Activated CD4-positive, alpha-beta T cell treated with anti-CD3 and anti-CD28 coated beads for 36 hours (primary cell): Measurements from ENCODE around the gene RHOU. TPM values are rescaled to one million over a fixed set of nuclear protein-coding genes. Genes with fewer than 3 reads are reported as not detected.

Experiments used
- ATAC-seq: fragments of 200-7000 bp; cut with Tn5 transposase; one replicate; pipeline ENCODE4 v1.10.0; 2021; ENCODE audit warnings: mild to moderate bottlenecking, moderate library complexity
- CTCF ChIA-PET: fragments of 350-600 bp; sonication (Branson Sonifier 250); formaldehyde crosslinking; loops from one replicate; lab custom pipeline; 2021; ENCODE audit warnings: antibody characterized with exemption; lab: Charles Lee
- POLR2A ChIA-PET: fragments of 350-600 bp; sonication (Branson Sonifier 250); formaldehyde crosslinking; loops from one replicate; lab custom pipeline; 2021; ENCODE audit warnings: antibody characterized with exemption, inconsistent platforms; lab: Charles Lee
- DNase-seq: peaks from one replicate; pipeline ENCODE4 v3.0.0-alpha.2; 2020
- H3K27ac Mint-ChIP-seq: one replicate; pipeline ENCODE4 v1.8.0; 2021; ENCODE audit warnings: mixed read lengths
- H3K27me3 Mint-ChIP-seq: one replicate; pipeline ENCODE4 v1.8.0; 2021; ENCODE audit warnings: mixed read lengths
- H3K36me3 Mint-ChIP-seq: one replicate; pipeline ENCODE4 v1.8.0; 2021; ENCODE audit warnings: low read depth, mixed read lengths
- H3K4me1 Mint-ChIP-seq: one replicate; pipeline ENCODE4 v1.8.0; 2021; ENCODE audit warnings: mixed read lengths
- H3K4me3 Mint-ChIP-seq: one replicate; pipeline ENCODE4 v1.8.0; 2021; ENCODE audit warnings: mild to moderate bottlenecking, moderate library complexity, mixed read lengths
- H3K9me3 Mint-ChIP-seq: one replicate; pipeline ENCODE4 v1.8.0; 2021; ENCODE audit warnings: low read depth, mixed read lengths
- intact Hi-C, 2 experiments: fragments of 100-400 bp; cut with DNase I in 1 of 2; cut with micrococcal nuclease in 1 of 2; formaldehyde crosslinking; loops; one replicate each; pipeline versions ENCODE4 v1.14.2 to v1.15.1; 2022 to 2024; cut with DNase I, micrococcal nuclease
- total RNA-seq, 2 experiments: library from RNA; stranded (reverse); gene quantifications; one replicate each; pipeline ENCODE4 v1.2.3, GENCODE V29; 2021

The RHOU gene
- total RNA-seq, 2 experiments from 2014 or later = 1.2 TPM

- ChIA-PET POLR2A (interaction anchor here (0.5 kb wide), 1 partner anchor 91 kb away, joined by 3 read pairs; no protein-coding TSS in a partner anchor), CTCF (interaction anchor here (0.9 to 1.3 kb wide), 3 partner anchors 67 to 490 kb away, joined by 3 read pairs; no protein-coding TSS in a partner anchor)
- DNase-seq (no peak), ATAC-seq (no peak)
- H3K4me3 Mint-ChIP-seq = no peak overlapping the region
- intact Hi-C loops = loop anchor here in 1 of 2 experiments (5.0 to 10.0 kb wide), 3 partner anchors 55 to 297 kb away; no protein-coding TSS in a partner anchor
- H3K36me3 Mint-ChIP-seq = peaks cover 2% of the 10 kb centered on the region
- H3K4me1 Mint-ChIP-seq = peaks cover 8% of the 10 kb centered on the region
- H3K9me3 Mint-ChIP-seq = no peaks in the 10 kb centered on the region
- H3K27me3 Mint-ChIP-seq = peaks cover 8% of the 10 kb centered on the region
- H3K27ac Mint-ChIP-seq = no peak overlapping the region
Observed at GRCh38 chr1:228737601-228738041, 2.3 kb downstream of the RHOU start.

GRCh38 chr1:228739826-228740225 is 4.5 kb downstream of the RHOU start:
- DNase-seq (no peak), ATAC-seq (no peak)
- ChIA-PET POLR2A (no interaction called here), CTCF (interaction anchor here (0.9 kb wide), 2 partner anchors 206 to 487 kb away, joined by 3 read pairs; no protein-coding TSS in a partner anchor)
- Mint-ChIP-seq H3K36me3 (peaks cover 5% of the 10 kb centered on the region), H3K27ac (no peak overlapping the region), H3K4me1 (peaks cover 5% of the 10 kb centered on the region), H3K4me3 (no peak overlapping the region), H3K9me3 (no peaks in the 10 kb centered on the region), H3K27me3 (peaks cover 2% of the 10 kb centered on the region)
- intact Hi-C loops = loop anchor here in 1 of 2 experiments (5.0 to 10.0 kb wide), 3 partner anchors 52 to 295 kb away; no protein-coding TSS in a partner anchor

- intact Hi-C loops = no loop called here
- CTCF ChIA-PET = interaction anchor here (0.9 to 1.3 kb wide), 2 partner anchors 205 to 486 kb away, joined by 3 read pairs; no protein-coding TSS in a partner anchor
Observed at GRCh38 chr1:228740543-228741317, 5.5 kb downstream of the RHOU start.

GRCh38 chr1:228742281-228742860 is 7.1 kb downstream of the RHOU start:
- Mint-ChIP-seq H3K4me1 (no peaks in the 10 kb centered on the region), H3K36me3 (peaks cover 5% of the 10 kb centered on the region), H3K27me3 (no peaks in the 10 kb centered on the region), H3K9me3 (no peaks in the 10 kb centered on the region), H3K4me3 (no peak overlapping the region), H3K27ac (no peak overlapping the region)
- no peak for ATAC-seq
- DNase-seq = no peak
- POLR2A ChIA-PET = no interaction called here
- intact Hi-C loops = no loop called here
- CTCF ChIA-PET = interaction anchor here (0.6 kb wide), 1 partner anchor 9 kb away, joined by 3 read pairs; no protein-coding TSS in a partner anchor

More at GRCh38 chr1:228740543-228741317, 5.5 kb downstream of the RHOU start:
- H3K36me3 Mint-ChIP-seq = peaks cover 5% of the 10 kb centered on the region
- peaks cover 2% of the 10 kb centered on the region for H3K27me3 Mint-ChIP-seq
- H3K4me1 Mint-ChIP-seq = peaks cover 5% of the 10 kb centered on the region
- no peak for DNase-seq
- POLR2A ChIA-PET = no interaction called here
- no peaks in the 10 kb centered on the region for H3K9me3 Mint-ChIP-seq
- ATAC-seq = no peak
- H3K27ac Mint-ChIP-seq = no peak overlapping the region
- H3K4me3 Mint-ChIP-seq = no peak overlapping the region

- ATAC-seq = no peak
- ChIA-PET CTCF (interaction anchor here (0.8 to 1.0 kb wide), 2 partner anchors 36 to 484 kb away, joined by 3 read pairs; no protein-coding TSS in a partner anchor), POLR2A (no interaction called here)
- Mint-ChIP-seq H3K27ac (no peak overlapping the region), H3K4me3 (no peak overlapping the region), H3K9me3 (no peaks in the 10 kb centered on the region), H3K36me3 (peaks cover 5% of the 10 kb centered on the region), H3K27me3 (no peaks in the 10 kb centered on the region), H3K4me1 (peaks cover 3% of the 10 kb centered on the region)
- no peak for DNase-seq
- intact Hi-C loops = no loop called here
Observed at GRCh38 chr1:228743405-228743804, 8.1 kb downstream of the RHOU start.

- H3K4me3 Mint-ChIP-seq = no peak overlapping the region
- H3K27me3 Mint-ChIP-seq = no peaks in the 10 kb centered on the region
- CTCF ChIA-PET = interaction anchor here (1.0 to 1.3 kb wide), 2 partner anchors 10 to 483 kb away, joined by 3 to 4 read pairs; no protein-coding TSS in a partner anchor
- no peaks in the 10 kb centered on the region for H3K9me3 Mint-ChIP-seq
- intact Hi-C loops = no loop called here
- peaks cover 5% of the 10 kb centered on the region for H3K36me3 Mint-ChIP-seq
- ATAC-seq = no peak
- peaks cover 8% of the 10 kb centered on the region for H3K4me1 Mint-ChIP-seq
- POLR2A ChIA-PET = no interaction called here
- H3K27ac Mint-ChIP-seq = no peak overlapping the region
- no peak for DNase-seq
Observed at GRCh38 chr1:228744356-228744755, 9.1 kb downstream of the RHOU start.

- intact Hi-C loops = no loop called here
- H3K4me1 Mint-ChIP-seq = peaks cover 8% of the 10 kb centered on the region
- no peak overlapping the region for H3K4me3 Mint-ChIP-seq
- no peak for ATAC-seq
- no peaks in the 10 kb centered on the region for H3K9me3 Mint-ChIP-seq
- no peak for DNase-seq
- H3K27me3 Mint-ChIP-seq = peaks cover 2% of the 10 kb centered on the region
- ChIA-PET POLR2A (no interaction called here), CTCF (interaction anchor here (1.3 kb wide), 1 partner anchor 10 kb away, joined by 4 read pairs; no protein-coding TSS in a partner anchor)
- peaks cover 5% of the 10 kb centered on the region for H3K36me3 Mint-ChIP-seq
- H3K27ac Mint-ChIP-seq = no peak overlapping the region
Observed at GRCh38 chr1:228744918-228745317, 9.6 kb downstream of the RHOU start.

- DNase-seq = no peak
- H3K36me3 Mint-ChIP-seq = peaks cover 5% of the 10 kb centered on the region
- intact Hi-C loops = no loop called here
- H3K27me3 Mint-ChIP-seq = peaks cover 2% of the 10 kb centered on the region
- H3K9me3 Mint-ChIP-seq = no peaks in the 10 kb centered on the region
- no peak overlapping the region for H3K4me3 Mint-ChIP-seq
- peaks cover 8% of the 10 kb centered on the region for H3K4me1 Mint-ChIP-seq
- POLR2A ChIA-PET = no interaction called here
- CTCF ChIA-PET = interaction anchor here (0.6 to 1.3 kb wide), 2 partner anchors 11 to 13 kb away, joined by 3 to 4 read pairs; no protein-coding TSS in a partner anchor
- no peak overlapping the region for H3K27ac Mint-ChIP-seq
- ATAC-seq = no peak
Observed at GRCh38 chr1:228745497-228745896, 10.2 kb downstream of the RHOU start.

GRCh38 chr1:228747301-228747935 is 12.1 kb downstream of the RHOU start:
- H3K36me3 Mint-ChIP-seq = peaks cover 5% of the 10 kb centered on the region
- H3K27ac Mint-ChIP-seq = no peak overlapping the region
- H3K4me1 Mint-ChIP-seq = peaks cover 11% of the 10 kb centered on the region
- no peak overlapping the region for H3K4me3 Mint-ChIP-seq
- H3K9me3 Mint-ChIP-seq = no peaks in the 10 kb centered on the region
- ChIA-PET POLR2A (no interaction called here), CTCF (no interaction called here)
- ATAC-seq (no peak), DNase-seq (no peak)
- H3K27me3 Mint-ChIP-seq = peaks cover 2% of the 10 kb centered on the region
- intact Hi-C loops = no loop called here

- Mint-ChIP-seq H3K9me3 (no peaks in the 10 kb centered on the region), H3K27ac (no peak overlapping the region), H3K4me3 (no peak overlapping the region), H3K27me3 (peaks cover 2% of the 10 kb centered on the region), H3K36me3 (peaks cover 3% of the 10 kb centered on the region), H3K4me1 (peaks cover 11% of the 10 kb centered on the region)
- CTCF ChIA-PET = no interaction called here
- intact Hi-C loops = loop anchor here in 1 of 2 experiments (2.0 kb wide), 1 partner anchor 47 kb away; no protein-coding TSS in a partner anchor
- no peak for DNase-seq
- no peak for ATAC-seq
- POLR2A ChIA-PET = no interaction called here
Observed at GRCh38 chr1:228748029-228748428, 12.8 kb downstream of the RHOU start.

- peaks cover 11% of the 10 kb centered on the region for H3K4me1 Mint-ChIP-seq
- ChIA-PET CTCF (no interaction called here), POLR2A (interaction anchor here (0.6 kb wide), 1 partner anchor 166 kb away, joined by 3 read pairs; no protein-coding TSS in a partner anchor)
- no peaks in the 10 kb centered on the region for H3K9me3 Mint-ChIP-seq
- peaks cover 3% of the 10 kb centered on the region for H3K27me3 Mint-ChIP-seq
- intact Hi-C loops = loop anchor here in 1 of 2 experiments (2.0 kb wide), 1 partner anchor 46 kb away; no protein-coding TSS in a partner anchor
- no peak overlapping the region for H3K27ac Mint-ChIP-seq
- peaks cover 3% of the 10 kb centered on the region for H3K36me3 Mint-ChIP-seq
- peak; percentile 41 for DNase-seq
- ATAC-seq = peak; percentile 77
- no peak overlapping the region for H3K4me3 Mint-ChIP-seq
Observed at GRCh38 chr1:228748431-228748830, 13.2 kb downstream of the RHOU start.
